Measurements from ENCODE around the gene PADI2. TPM values are rescaled to one million over a fixed set of nuclear protein-coding genes. Genes with fewer than 3 reads are reported as not detected.

PADI2 gene
- polyA plus RNA-seq, 4 donors, result 0.35 to 3.3 (median 2.4) TPM

DNA sequence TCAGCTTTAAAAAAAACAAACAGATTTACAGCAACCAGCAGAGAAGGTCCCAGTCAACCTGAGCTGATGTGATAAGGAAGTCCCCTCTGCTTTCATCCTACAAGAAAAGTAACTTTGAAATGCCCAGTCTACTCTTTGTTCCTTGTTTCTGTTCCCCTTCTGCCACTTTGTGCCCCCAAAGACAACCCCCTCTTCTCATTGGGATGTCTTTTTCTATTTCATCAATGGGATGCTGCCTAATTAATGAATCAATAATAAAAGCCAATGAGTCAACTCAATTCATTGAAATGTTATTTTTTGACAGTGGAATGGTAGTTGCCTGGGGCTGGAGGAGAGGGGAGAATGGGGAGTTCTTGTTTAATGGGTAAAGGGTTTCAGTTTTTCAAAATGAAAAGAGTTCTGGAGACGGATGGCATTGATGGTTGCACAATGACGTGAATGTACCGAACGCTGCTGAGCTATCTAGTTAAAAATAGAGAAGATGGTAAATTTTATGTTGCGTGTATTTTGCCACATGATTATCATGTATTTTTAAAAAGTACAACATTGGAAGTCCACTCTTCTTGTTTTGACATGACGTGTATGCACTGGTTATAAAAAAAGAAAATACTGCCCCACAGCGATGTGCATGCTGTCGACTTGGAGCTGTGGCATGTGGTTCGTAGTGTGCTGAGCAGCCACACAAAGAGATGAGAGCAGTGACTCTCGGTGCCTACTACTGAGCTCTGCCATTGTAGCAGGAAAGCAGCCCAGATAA lies 22.4 kb upstream of the PADI2 start:
- no peak for DNase-seq (ENCODE audit: low read depth in 4 of 4, low spot score in 3 of 4)

DNA sequence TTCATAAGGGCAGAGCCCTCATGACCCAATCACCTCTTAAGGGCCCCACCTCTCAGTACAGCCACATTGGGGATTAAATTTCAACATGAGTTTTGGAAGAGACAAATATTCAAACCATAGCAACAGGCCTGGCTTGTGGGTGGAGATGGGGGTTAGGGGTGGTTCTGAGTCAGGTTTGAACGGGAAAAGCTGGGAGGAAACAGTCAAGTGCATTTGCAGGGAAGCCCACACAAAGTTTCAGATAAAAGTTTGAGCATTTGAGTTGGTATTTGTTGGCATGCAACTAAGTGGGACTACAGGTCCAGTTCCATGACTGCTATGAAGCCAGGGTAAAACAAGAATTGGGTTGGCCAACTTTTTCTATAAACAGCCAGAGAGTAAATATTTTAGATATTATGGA lies 21.0 kb upstream of the PADI2 start:
- DNase-seq (ENCODE audit: low read depth in 4 of 4, low spot score in 3 of 4), result no peak

DNA sequence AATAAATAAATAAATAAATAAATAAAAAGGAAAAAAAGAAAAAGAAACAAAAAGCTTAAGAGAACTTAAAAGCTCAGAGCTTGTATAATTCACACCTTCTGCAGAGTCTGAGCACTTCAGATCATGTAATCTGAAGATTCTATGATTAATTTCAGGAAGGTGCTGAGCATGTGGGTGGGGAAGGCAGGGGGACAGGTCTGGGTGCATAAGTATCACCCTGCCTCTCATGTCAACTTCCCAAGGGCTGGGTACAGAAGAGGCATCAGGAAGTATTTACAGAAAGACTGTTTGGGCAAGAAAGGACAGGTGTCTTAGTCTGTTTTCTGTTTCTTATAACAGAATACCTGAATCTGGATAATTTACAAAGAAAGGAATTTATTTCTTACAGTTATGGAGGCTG lies 20.4 kb upstream of the PADI2 start:
- no peak for DNase-seq (ENCODE audit: low read depth in 4 of 4, low spot score in 3 of 4)

DNA sequence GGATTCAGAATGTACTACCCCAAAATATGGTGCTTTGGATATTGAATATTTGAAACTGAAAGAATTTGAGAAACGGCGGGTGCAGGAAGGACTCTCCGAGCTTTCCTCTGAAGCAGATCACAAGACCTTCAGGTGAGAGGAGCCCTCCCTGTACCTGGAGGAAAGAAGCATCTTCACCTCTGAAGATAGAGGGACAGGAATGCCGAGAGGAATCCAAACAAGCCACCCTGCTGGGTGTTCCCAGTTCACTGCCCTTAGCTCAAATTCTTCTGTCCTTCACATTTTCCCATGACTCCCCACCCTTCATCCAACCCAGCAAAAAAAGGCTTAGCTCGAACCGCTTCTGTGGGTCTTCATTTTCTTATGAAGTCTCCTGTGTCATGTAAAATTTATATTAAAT lies 18.2 kb upstream of the PADI2 start:
- no peak for DNase-seq (ENCODE audit: low read depth in 4 of 4, low spot score in 3 of 4)

DNA sequence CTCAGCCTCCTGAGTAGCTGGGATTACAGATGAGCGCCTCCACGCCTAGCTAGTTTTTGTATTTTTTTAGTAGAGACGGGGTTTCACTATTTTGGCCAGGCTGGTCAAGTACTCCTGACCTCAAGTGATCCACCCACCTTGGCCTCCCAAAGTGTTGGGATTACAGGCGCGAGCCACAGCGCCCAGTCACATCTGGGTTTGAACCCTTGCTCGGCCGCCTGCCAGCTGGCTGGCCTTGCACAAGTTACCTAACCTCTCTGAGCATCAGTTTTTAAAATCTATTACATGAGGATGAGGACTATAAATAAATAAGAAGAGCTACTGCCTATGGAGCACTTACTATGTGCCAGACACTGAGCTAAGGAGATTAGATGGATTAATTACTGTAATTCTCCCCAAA lies 17.7 kb upstream of the PADI2 start:
- DNase-seq (ENCODE audit: low read depth in 4 of 4, low spot score in 3 of 4), result no peak

DNA sequence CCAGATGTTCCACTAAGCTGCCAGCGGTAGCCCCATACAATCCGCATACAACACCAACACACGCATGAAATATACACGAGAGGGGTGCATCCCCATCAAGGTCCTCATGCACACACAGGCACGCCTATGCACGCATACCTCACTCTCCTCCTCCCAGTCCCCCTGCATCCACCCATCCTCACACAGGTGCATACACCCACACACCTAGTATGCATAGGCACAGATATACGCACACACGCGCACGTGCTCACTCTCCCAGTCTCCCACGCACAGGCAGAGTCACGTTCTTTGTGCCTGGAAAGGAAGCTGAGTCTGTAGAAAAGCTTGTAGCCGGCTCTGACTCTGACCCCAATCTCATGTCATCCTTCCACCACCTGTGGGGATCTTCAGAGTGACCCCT lies 16.9 kb upstream of the PADI2 start:
- no peak for DNase-seq (ENCODE audit: low read depth in 4 of 4, low spot score in 3 of 4)

DNA sequence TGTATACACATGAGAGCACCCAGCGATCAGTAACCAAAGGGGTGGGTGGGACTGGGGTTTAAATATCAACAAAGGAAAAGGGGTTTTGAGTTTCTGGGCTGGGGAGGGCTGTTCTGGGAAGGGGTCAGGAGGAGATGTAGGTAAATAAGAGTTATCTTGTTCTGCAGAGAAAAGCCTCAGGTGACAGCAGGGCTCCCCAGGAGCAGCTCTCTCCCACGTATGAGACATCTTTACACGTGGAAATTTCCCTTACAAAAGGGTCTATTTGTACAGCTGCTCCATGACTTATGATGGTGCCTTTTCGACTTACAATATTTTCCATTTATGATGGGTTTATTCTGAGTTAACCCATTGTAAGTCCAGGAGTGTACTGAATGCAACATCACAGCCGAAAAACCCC lies 16.3 kb upstream of the PADI2 start:
- no peak for DNase-seq (ENCODE audit: low read depth in 4 of 4, low spot score in 3 of 4)

DNA sequence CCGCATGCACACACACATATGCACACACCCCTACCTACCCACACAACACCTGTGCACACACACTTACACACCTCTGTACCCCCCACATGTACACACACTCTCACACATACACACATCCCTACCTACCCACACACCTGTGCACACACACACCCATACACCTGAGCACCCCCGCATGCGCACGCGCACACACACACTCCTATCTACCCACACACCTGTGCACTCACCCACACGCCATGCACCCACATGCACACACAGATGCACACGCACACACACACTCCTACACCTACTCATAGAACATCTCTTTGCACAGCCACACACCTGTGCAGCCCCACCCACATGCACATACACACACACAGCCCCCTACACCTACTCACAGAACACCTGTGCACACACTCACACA lies 15.5 kb upstream of the PADI2 start:
- no peak for DNase-seq (ENCODE audit: low read depth in 4 of 4, low spot score in 3 of 4)

DNA sequence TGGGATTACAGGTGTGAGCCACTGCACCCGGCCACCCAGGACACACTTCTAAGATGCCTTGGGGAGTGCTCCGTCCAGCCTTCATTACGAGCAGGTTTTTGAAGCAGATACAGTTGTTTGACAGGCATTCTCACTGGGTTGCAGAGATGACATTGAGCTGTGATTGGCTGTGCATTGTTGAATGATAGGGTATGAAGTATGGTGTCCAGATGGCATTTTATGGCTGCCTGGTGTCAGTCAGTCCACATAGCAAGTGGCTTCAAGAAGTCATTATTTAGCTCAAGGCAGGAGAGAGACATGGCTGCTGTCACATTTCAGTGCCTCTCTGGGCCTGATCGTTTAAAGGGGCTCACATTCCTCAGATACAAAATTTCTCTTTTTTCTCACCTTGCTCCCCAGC lies 14.8 kb upstream of the PADI2 start:
- DNase-seq (ENCODE audit: low read depth in 4 of 4, low spot score in 3 of 4), result no peak

DNA sequence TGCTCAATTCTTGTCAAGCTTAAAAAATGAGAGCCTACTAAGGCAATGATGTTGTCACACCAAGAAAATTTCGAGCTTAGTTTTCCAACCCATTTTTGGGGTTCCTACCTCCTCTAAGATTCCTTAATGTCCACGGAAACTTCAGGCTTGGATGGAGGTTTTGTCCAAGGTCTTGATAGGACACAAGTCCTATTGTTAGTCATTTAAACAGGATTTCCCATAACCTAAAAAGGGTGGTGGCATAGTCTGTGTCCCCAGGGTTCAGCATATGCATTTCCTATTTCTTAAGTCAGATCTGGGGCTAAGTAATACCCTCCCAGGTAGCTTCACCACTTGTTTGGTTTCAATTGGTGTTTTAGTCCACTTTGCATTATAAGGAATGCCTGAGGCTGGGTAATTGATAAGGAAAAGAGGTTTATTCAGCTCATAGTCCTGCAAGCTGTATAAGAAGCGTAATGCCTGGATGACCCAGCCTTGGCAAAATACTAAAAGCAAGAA lies 10.9 kb upstream of the PADI2 start:
- no peak for DNase-seq (ENCODE audit: low read depth in 4 of 4, low spot score in 3 of 4)

DNA sequence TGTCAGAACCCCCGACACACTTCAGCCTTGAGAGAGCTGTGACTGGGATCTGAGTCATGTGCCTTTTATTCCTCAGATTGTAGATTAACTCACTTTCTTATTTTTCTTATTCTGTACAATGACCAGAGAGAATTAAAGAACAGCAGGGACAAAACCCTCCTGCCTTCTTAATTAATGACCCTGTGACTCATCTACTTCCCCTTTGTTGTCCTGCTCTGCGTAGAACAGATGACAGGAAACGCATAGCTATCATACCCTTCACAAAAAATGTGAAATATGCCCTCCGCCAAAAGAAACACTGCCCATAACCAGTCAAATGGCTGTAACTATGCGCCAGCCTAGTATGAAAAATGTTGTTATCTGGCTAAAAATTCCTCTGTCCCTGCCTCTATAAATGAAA lies 9.1 kb upstream of the PADI2 start:
- DNase-seq (ENCODE audit: low read depth in 4 of 4, low spot score in 3 of 4), result no peak

DNA sequence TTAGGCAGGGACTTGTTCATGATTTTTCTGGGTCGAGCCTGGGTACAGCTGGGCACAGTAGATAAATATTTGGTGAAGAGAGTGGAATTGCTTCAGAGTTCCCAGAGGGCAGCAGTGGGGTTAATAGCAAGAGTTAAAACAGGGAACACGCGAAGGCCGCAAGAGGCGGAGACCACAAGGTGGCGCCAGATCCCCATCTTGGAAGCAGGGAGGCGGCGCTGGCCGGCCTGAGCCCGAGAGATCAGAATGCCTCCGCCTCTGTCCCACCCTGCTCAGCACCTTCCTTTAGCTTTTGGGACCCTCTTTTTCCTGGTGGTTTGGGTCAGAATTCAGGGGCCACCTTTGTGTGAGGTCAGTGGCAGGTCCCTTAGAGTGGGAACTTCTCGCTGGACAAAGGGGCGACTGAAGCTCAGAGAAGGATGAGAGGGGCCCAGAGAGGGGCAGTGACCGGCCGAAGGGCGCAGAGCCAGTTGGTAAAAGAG lies 6.5 kb upstream of the PADI2 start:
- peak in 3 of 4 donors; percentile 66 to 69 (median 69) for DNase-seq (ENCODE audit: low read depth in 4 of 4, low spot score in 3 of 4)

DNA sequence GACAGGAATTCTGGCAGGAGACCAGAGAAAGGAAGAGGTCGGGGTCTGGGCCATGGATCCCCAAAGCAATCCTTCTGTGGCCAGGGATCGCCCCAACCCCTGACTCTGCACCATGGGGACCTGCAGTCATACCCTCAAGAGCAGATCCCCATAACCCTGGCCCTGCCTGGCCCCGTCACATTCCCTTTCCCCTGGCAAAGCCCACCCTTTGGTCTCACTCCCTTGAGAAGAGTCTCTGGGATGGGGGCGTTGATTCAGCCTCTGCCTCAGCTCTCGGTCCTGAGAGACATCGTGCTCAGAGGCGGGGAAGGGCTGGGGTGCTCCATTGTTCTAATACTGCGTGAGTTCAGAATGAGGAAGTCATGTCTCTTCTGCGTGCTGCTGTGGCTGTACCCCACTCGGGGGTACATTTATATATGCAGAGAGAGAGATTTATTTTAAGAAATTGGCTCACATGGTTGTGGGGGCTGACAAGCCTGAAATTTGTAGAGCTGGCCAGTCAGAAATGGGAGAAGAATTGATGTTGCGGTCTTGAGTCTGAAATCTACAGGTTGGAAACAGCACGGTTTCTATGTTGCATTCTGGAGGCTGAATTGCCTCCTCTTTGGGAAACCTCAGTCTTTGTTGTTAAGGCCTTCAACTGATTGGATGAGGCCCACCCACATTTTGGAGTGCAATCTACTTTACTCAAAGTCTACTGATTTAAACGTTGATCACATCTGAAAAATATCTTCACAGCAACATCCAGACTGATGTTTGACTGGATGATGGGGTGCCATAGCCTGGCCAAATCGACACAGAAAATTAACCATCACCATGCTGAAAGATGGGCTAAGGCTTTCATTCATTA lies 4.2 kb upstream of the PADI2 start:
- no peak for DNase-seq (ENCODE audit: low read depth in 4 of 4, low spot score in 3 of 4)

DNA sequence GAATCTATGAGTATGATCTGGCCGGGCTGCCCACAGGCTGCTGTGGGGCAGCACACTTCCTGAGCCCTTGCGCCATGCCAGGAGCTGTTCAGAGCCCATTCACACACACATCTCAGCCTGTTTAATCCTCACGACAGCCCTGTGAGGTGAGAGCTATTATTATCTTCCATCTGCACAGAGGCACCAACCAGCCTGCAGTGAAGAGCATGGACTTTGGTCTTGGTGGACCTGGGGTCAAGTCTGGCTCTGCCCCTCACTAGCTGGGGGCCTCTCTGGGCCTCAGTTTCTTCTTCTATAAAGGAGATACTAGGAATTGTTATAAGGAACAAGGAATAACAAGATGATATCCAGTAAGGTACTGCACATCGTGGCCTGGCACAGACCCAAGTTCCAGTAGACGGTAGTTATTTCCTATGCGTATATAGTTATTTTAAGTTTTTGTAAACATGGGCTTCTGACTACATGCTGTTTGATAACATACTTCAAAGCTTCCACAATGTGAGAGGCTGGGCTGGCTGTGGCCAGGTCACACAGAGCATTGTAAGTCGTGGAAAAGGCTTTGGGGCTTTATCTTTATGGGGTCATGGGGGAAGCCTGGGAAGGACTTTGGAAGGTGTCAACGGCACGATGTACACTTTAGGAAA lies 3.4 kb upstream of the PADI2 start:
- no peak for DNase-seq (ENCODE audit: low read depth in 4 of 4, low spot score in 3 of 4)

DNA sequence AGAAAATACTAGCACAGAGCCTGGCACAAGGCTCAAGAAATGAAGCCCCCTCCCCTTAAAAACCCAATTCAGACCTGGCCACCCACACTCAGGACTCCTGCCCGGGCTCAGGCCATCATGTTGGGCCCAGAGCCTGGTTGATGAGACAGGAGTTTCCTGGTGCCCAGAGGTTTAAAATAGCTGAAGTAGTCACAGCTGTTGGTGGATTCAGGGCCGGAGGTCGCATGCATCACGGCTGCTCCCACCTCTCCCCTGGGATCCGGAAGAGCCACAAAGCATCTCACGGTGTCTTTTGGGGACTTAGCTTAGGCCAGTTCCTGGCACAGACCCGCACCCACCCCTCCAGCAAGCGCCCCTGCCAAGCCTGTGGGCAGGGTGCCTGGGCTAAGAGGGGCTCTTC lies 2.6 kb upstream of the PADI2 start:
- no peak for DNase-seq (ENCODE audit: low read depth in 4 of 4, low spot score in 3 of 4)

DNA sequence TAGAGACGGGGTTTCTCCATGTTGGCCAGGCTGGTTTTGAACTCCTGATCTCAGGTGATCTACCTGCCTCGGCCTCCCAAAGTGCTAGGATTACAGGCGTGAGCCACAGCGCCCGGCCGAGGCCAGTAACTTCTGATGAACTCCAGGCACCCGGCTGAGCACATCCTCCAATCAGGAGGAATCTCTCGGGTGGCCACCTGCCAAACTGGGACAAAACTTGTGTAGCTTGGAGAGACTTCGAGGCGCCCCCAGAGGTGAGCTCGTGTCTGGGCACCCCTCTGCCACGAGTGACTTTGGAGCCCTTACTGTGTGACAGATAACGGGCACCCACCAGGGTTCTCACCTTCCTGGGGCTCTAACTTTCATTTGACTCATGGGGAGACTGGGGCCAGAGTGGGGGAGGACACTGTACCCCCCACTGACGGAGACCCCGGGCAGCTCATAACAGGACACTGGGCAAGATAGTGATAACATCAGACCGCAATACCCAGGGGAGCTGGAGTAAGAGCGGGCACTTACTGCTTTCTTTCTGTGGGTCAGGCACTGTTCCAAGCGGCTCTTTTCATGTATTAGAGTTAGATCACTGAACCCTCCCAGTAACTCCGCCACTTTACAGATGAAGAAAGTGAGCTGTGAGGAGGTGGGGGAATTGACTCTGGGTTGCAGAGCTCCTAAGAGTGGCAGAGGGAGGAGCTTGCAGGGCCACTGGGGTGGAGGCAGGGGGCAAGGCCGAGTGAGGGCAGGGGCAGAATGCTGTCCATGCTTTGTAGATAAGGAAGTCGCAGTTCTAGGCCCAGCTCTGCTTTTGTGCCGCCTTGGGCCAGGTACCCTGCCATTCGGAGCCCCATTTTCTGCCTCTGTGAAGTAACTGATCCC lies 1.9 kb upstream of the PADI2 start:
- no peak for DNase-seq (ENCODE audit: low read depth in 4 of 4, low spot score in 3 of 4)

DNA sequence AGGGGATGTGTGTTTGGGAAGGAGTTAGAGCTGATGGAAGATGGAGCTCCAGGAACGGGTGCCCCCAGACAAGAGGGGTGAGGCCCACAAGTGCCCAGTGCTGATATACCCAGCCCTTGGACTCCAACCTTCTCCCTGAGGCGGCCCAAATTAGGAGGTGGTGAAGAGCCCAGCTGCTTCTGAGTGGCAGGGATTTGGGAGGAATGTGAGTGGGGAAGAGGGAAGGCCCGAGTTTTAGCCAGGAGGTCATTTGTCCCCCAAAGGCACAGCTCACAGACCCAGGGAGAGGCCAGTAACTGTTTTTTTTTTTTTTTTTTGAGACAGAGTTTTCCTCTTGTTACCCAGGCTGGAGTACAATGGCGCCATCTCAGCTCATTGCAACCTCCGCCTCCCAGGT lies 1.2 kb upstream of the PADI2 start:
- no peak for DNase-seq (ENCODE audit: low read depth in 4 of 4, low spot score in 3 of 4)

DNA sequence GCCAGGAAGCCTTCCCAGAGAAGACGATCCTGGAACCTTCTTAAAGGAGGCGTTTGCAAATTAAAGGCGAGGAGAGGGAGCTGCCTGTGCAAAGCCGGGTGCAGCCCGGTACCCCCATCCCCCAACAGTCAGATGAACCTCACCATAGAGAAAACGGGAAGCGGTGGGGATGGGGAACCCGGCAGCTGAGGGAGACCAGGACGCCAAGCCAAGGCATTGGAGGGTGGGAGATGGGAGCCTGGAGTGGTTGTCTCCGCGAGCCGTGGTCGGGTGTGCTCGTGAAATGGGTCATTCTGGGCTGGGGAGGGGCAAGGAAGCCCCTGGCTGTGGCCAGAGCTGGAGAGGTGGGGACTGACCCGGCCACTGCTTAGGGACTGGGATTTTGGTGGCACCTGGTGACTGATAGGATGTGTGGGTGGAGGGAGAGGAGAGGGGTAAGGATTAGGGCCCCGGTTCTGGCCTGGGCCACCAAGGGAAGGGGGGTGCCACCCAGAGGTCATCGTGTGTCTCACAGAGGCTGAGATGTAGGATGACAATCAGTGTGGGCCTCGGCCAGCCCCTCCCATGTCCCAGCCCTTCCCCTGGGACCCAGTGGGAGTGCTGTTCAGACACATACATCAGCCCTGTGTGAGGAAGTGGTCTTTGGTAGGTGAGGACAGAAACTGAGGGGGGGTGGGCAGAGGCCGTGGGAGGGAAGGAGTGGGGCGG lies 676 bp upstream of the PADI2 start:
- DNase-seq (ENCODE audit: low read depth in 4 of 4, low spot score in 3 of 4), result no peak

DNA sequence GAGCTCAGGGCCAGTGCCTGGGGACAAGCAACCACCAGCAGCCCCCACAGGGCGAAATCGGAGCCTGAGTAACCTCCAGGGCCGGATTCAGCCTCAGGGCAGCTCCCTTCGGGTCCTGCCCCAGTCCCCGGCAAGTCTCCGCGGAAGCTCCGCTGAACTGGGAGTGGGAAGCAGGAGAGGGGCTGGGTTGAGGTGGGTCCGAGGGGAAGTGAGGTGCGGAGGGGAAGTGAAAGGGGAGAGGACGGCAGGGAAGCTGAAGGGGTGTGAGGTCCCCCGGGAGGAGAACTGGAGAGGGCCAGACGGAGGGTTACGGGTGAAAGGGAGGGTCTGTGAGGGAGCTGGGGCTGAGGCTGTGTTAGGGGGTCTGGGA lies 560 bp downstream of the PADI2 start:
- no peak for DNase-seq (ENCODE audit: low read depth in 4 of 4, low spot score in 3 of 4)

DNA sequence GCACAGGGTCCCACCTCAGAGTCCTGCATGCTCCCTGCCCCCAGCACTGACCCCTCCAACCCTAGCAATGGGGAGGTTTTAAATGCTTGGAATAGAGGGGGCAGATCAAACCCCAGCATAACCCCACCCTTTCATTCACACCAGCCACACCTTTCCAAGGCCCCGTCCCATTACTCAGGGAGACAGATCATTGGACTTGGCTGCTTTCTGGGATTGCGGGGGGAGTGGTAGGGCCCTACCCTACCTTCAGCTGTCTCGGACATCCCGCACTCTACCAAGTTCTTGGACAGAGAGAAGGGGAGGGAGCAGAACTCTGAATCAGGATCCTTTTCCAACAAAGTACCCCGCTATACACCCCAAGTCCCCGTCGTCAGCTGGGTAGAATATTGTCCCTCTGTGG lies 983 bp downstream of the PADI2 start:
- DNase-seq (ENCODE audit: low read depth in 4 of 4, low spot score in 3 of 4), result no peak
